PFSK-1 (cell line): ENCODE data around the gene NR1H4.

Source experiments
- FOXP2 ChIP-seq: optimal IDR thresholded peaks from 2 replicates; pipeline ENCODE3; 2011; ENCODE audit warnings: borderline replicate concordance, control low read depth, inconsistent platforms; ENCODE audit not compliant: insufficient read depth; ENCODE audit errors: extremely low read length, extremely low read depth
- POLR2AphosphoS5 ChIP-seq: IDR thresholded peaks from 2 replicates; pipeline ENCODE4 v1.6.1; 2012; ENCODE audit warnings: low read depth, mild to moderate bottlenecking, control low read depth, low read length, moderate library complexity
- SIN3A ChIP-seq: IDR thresholded peaks from 2 replicates; pipeline ENCODE4 v1.6.1; 2012; ENCODE audit warnings: mild to moderate bottlenecking, low read length, moderate library complexity, borderline replicate concordance; ENCODE audit not compliant: insufficient read depth
- TAF1 ChIP-seq: IDR thresholded peaks from 2 replicates; pipeline ENCODE4 v1.6.1; 2012; ENCODE audit warnings: low read length, control low read depth, borderline replicate concordance; ENCODE audit not compliant: insufficient read depth
- TF ChIP-seq, protein P1 (sequence below), 2 experiments: IDR thresholded peaks; 2 replicates each; pipeline versions ENCODE4 v1.6.1 to v1.8.0; 2011 to 2012; ENCODE audit warnings: low read depth in 2 of 2, low read length in 2 of 2, control low read depth in 1 of 2, inconsistent platforms in 1 of 2, mild to moderate bottlenecking in 1 of 2, moderate library complexity in 1 of 2; ENCODE audit not compliant: insufficient read depth in 1 of 2

NR1H4 gene

DNA sequence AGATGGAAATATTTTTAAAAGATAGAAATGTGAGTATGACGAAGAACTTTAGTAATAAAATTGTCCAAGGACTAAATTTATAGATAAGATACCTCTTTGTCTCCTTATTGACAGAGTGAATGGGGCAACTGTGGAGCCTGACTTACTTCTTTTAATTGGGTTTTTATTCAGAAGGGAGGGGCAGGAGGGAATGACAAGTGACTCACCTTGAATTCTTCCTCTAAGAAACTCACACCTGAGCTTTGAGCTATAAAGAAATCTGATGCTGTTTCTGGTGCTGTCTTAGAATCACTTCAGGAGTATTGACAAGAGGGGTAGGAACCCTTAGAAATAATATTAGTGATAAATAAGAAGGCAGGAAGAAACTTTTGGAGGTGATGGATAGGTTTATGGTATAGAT, 951 bp downstream of the NR1H4 start:
- TF ChIP-seq TAF1 (no peak), POLR2AphosphoS5 (no peak), FOXP2 (no peak)

DNA sequence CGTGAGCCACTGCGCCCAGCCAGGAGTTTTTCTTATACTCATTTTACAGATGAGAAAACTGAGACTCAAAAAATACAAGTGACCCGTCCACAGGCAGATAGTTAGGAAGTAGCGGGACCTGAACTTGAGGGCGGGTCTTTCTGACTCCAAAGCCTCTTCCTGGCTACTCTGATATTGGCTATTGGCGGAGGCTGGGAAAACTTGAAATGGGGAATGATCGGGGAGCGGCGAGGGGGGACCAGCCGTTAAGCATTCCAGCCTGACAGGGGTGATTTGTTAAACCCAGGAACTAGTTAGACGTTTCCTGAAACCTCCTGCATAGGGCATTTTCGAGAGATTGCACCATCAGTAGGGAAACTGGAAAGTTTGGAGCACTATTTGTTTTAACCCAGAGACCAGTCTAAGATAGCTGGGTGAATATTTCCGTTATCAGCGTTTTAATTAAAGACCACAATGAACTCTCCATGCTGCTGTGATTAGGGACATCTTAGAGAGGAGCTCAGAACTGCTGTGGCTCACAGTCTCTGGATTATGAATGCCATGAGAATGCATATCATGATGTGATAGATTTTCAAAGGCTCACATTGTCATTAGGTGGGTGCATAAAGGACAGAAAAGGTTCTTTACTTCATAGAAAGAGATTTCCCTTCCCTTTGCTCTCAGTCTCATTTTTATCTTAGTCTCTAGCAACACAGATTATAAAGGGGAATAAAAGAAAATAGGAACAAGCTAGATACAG, 2.5 kb downstream of the NR1H4 start:
- TF ChIP-seq TAF1, result no peak
- no peak for TF ChIP-seq POLR2AphosphoS5
- no peak for TF ChIP-seq SIN3A
- TF ChIP-seq, protein P1, sequence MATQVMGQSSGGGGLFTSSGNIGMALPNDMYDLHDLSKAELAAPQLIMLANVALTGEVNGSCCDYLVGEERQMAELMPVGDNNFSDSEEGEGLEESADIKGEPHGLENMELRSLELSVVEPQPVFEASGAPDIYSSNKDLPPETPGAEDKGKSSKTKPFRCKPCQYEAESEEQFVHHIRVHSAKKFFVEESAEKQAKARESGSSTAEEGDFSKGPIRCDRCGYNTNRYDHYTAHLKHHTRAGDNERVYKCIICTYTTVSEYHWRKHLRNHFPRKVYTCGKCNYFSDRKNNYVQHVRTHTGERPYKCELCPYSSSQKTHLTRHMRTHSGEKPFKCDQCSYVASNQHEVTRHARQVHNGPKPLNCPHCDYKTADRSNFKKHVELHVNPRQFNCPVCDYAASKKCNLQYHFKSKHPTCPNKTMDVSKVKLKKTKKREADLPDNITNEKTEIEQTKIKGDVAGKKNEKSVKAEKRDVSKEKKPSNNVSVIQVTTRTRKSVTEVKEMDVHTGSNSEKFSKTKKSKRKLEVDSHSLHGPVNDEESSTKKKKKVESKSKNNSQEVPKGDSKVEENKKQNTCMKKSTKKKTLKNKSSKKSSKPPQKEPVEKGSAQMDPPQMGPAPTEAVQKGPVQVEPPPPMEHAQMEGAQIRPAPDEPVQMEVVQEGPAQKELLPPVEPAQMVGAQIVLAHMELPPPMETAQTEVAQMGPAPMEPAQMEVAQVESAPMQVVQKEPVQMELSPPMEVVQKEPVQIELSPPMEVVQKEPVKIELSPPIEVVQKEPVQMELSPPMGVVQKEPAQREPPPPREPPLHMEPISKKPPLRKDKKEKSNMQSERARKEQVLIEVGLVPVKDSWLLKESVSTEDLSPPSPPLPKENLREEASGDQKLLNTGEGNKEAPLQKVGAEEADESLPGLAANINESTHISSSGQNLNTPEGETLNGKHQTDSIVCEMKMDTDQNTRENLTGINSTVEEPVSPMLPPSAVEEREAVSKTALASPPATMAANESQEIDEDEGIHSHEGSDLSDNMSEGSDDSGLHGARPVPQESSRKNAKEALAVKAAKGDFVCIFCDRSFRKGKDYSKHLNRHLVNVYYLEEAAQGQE (IDR thresholded peaks at IDR 0.05; ENCODE audit: insufficient read depth in 1 of 2, low read depth in 2 of 2, low read length in 2 of 2), result no peak
- TF ChIP-seq FOXP2, result no peak

DNA sequence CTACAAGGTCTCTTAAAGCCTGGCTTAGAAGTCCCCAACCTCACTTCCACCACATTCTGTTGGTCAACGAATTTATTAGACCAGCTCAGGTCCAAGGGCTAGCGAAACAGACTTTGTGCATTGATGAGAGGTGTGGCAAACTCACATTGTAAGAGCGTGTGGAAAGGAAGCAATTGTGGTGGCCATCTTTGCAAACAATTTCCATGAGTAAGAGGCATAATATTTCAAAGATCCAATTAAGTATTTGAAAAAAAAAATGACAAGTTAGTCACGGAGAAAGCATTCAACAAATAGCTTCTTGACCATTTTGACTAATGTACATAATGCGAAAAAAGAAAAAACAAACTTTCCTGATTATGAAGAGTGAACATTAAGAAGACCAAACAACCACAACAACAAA, 7.4 kb downstream of the NR1H4 start:
- TF ChIP-seq POLR2AphosphoS5 (no peak), FOXP2 (no peak), SIN3A (no peak), TAF1 (no peak)
- TF ChIP-seq, protein P1 (IDR thresholded peaks at IDR 0.05; ENCODE audit: insufficient read depth in 1 of 2, low read depth in 2 of 2, low read length in 2 of 2), result no peak

DNA sequence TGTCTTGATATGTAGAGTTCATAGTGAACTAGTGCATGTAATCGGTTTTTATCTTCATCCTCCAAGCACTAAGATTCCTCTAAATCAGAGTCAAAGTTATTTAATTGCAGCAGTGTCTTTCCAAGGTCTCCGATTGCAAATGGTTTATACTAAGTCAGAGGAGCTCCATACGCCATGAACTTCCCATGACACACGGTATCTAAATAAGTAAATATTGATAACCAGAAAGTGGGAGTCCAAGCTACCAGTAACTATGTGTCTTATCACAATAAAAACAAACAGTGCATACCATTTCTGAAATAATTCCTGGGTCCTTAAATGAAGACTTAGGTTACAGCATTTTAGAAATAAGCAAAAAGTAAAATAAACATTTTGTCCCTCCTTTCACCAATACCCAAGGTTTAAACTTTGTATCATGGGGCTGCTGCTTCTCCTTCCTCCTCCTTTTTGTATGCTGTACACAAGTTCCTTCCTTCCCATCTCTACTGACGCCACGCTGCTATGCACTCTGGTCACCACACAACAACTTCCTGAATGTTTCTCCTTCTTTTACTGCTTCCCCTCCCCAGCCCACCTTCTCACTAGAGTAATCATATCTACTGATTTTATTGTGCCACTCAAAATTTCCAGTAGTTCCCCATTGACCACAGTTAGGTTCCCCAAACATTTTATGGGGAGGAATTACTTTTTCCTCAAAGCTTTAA, 10.7 kb downstream of the NR1H4 start:
- no peak for TF ChIP-seq POLR2AphosphoS5
- TF ChIP-seq TAF1, result no peak
- TF ChIP-seq, protein P1 (IDR thresholded peaks at IDR 0.05; ENCODE audit: insufficient read depth in 1 of 2, low read depth in 2 of 2, low read length in 2 of 2), result no peak
- no peak for TF ChIP-seq FOXP2
- no peak for TF ChIP-seq SIN3A

DNA sequence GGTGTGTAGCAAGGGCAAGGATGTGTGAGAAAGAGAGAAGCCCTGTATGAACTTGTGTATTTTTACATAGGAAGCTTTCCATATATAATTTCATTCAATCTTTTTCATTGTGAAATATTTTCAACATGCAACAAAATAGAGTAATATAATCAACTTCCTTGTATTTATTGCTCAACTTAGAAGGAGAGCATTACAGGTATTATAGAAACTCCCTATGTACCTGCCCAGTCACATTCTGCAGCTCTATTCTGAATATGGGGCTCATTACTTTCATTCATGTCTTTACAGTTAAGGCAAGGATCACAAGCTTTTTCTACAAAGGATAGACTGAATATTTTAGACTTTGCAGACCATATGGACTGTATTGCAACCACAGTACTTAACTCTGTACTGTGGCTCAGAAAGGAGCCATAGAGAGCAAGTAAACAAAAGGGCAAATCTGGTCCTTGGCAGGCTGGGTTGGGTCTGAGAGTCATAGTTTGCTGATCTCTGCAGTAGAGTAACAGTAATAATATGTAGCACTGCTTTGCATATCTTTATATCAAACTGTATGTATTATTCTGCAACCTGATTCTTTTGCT, 11.3 kb downstream of the NR1H4 start:
- TF ChIP-seq POLR2AphosphoS5 (no peak), TAF1 (no peak), SIN3A (no peak), FOXP2 (no peak)
- TF ChIP-seq, protein P1 (IDR thresholded peaks at IDR 0.05; ENCODE audit: insufficient read depth in 1 of 2, low read depth in 2 of 2, low read length in 2 of 2), result no peak
